NCI-H345 treated with DMSO at 0.1 percent for 48 hours (cell line): ENCODE measurements around the gene SPATA2L.
"Not testable (repeated sequence)": the region's sequence is repeated elsewhere in the genome, so short reads cannot be mapped to it uniquely, and the experiment has no call there.

Experiments used
- DNase-seq: peaks from one replicate; lab custom pipeline; 2025; ENCODE audit not compliant: unreplicated experiment; lab: John Stamatoyannopoulos, UW

Gene SPATA2L

DNA sequence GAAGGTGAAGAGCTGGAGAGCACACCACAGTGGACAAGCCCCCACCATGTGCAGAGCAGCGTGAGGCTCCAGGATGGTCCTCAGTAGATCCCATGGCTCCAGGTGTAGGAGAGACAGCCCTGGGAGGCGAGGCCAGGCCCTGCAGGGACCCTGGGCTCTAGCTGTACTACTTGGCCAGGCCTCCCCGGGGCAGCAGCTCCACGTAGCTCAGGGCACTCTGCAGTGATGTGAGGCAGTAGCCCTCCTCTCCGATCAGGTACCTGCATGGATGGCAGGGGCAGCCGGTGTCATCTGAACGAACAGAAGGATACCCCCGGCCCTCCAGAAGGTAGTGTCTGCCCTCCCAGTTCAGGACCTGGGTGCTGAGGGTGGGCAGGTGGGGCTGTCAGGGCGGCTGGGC is 6.2 kb upstream of the SPATA2L start:
- no peak for DNase-seq

GRCh38 chr16:89706518-89707260 is 5.2 kb upstream of the SPATA2L start:
- DNase-seq: no peak

- no peak for DNase-seq
Measured at GRCh38 chr16:89705006-89705405, 3.5 kb upstream of the SPATA2L start.

DNA sequence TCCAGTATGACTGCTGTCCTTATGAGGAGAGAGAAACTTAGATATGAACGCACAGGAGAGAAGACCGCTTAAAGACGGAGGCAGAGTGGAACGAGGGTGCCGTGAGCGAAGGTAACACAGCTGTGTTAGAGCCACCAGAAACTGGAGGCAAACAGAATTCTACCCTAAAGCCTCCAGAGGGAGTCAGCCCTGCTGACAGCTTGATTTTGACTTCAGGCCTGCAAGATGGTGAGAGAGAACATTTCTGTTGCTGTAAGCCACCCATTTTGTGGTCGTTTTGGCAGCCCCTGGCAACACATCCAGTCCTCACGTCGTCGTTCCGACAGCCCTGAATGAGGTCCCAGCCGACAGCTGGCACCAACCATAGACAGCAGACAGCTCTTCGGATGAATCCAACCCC is 2.8 kb upstream of the SPATA2L start:
- no peak for DNase-seq

DNA sequence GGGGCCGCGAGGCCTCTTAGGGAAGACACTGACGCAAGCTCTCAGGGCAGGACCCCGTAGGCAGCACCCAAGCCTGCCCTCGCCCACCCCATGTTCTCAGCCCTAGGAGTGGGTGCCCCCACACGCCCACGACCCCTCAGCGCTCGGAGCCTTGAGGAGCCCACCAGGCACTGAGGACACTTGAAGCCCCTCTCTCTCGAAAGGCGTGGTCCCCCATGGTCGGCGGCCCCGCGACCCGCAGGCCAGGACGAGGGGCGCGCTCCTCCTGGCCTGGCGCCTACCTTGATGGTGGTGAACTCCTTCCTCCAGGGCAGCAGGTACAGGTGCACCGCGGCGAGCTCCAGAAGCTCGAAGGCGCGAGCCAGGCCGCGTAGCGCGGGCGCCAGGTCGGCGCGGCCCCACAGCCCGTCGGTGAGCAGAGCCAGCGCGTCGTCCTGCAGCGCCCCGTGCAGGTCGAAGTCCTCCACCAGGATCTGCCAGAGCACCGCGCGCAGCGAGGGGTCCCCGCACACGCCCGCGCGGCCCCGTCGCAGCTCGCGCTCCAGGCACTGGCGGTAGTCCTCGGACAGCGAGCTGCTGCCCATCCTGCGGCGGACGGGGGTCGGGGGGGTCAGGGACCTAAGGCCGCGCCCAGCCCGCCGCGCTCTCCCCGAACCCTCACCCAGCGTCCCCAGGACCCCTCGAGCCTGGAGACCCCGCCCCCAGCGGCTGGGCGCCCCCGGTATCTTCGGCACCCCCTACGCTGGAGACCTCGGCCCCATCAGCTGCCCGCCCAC is 668 bp downstream of the SPATA2L start:
- no peak for DNase-seq

DNA sequence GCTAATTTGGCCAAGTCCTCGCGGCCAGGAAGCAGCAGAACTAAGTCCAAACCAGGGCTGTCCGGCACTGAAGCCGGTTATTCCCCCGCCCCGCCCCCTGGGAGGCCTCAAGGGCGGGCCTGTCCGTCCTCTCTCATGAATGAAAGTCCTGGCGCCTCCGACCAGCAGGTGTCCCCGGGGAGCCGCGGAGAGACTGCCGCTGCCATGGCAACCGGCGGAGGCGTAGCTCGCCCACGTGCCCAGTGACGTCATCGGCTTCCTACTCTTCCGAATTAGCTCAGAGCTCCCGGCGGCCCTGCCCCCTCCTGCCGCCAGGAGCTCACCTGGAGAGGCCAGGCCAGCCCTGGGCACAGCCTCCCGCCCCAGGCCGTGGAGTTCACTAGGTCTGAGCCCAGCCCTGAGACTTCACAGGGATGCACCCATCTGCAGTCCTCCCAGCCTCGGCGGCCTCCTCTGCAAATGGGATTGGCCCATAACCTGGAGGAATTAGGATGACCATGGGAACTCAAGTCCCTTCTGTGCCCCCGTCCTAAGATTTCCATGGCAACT is 1.3 kb downstream of the SPATA2L start:
- DNase-seq: peak; percentile 94

GRCh38 chr16:89699629-89700099 is 1.8 kb downstream of the SPATA2L start:
- DNase-seq: not testable (repeated sequence)

DNA sequence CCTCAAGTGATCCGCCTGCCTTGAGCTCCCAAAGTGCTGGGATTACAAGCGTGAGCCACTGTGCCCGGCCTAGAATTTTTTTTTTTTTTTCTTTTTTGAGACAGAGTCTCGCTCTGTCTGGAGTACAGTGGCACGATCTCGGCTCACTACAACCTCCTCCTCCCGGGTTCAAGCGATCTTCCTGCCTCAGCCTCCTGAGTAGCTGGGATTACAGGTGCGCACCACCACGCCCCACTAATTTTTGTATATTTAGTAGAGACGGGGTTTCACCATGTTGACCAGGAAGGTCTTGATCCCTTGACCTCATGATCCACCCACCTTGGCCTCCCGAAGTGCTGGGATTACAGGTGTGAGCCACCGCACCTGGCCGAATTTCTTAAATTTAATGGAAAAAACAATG is 2.8 kb downstream of the SPATA2L start:
- not testable (repeated sequence) for DNase-seq

GRCh38 chr16:89697616-89698331 is 3.7 kb downstream of the SPATA2L start:
- DNase-seq: peak; percentile 28

DNA sequence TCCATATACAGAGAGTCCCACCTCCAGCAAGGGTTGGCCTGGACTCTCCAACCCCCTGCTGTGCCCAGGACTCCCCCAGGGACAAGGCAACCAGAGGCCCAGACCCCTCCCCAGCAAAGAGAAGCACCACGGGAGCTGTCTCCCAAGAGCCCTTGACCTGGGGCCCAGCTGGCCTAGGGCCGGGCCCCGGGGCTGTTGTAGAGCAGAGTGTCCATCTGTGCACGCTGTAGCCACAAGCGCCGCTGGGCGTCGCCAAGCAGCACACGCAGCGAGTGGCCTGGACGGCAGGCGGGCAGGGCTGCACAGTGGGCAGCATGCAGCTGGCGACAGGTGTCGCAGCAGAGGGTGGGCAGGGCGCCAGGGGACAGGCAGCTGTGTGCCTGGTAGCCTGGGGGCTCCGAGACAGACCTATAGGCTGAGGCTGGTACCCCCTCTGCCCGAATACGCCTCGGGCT is 4.3 kb downstream of the SPATA2L start:
- peak; percentile 28 for DNase-seq

DNA sequence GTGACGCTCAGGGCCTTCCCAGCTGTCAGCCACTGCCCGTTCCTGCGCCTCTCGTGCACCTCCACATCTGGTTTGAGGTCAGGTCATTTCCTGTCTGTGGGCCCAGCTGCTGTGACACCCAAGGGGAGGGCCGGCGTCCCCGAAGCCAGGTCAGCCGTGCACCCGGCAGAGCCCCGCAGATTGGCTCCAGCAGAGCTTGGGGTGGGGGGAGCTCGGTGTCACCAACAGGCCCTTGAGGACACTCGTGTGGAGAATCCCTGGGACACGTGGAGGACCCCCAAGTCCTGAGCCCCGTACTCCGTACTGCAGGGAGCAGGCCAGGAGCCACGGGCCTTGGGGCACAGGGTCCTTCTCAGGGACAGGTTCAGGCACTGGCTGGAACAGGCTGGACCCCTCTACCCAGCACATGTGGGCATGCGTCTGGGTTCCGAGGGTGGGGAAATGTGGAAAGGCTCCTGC is 4.8 kb downstream of the SPATA2L start:
- no peak for DNase-seq

GRCh38 chr16:89695875-89696669 is 5.4 kb downstream of the SPATA2L start:
- no peak for DNase-seq

DNA sequence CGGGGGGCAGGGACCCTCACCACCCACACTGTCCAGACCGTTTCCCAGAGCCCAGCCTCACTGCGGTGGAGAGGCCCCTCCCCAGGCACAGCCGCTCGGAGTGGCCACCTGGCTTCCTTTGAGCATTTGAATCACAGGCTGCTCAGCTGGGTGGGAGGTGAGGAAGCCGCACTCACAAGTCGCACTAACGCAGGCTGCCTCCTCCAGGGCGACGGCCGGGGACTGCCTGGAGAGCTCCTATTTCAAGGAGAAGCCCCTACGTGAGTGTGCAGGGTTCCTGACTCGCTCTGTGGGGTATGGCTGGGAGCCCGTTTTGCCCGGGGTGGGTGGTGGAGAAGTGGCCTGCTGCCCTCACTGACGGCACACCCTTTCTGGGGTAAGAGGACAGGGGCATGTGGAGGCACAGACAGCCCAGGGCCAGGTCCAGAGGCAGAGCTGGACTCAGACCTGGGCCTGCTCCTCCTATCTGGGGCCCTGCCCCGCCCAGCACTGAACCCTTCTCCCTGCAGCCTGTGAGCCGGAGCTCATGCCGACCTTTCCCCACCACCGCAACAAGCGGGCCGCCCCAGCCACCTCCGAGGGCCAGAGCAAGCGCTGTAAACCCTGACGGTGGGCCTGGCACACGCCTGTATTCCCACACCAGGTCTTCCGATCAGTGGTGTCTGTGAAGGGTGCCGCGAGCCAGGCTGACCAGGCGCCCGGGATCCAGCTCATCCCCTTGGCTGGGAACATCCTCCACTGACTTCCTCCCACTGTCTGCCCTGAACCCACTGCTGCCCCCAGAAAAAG is 6.2 kb downstream of the SPATA2L start:
- DNase-seq: no peak

- not testable (repeated sequence) for DNase-seq
Measured at GRCh38 chr16:89694784-89695085, 6.8 kb downstream of the SPATA2L start.

GRCh38 chr16:89693931-89694783 is 7.3 kb downstream of the SPATA2L start:
- DNase-seq: no peak

- DNase-seq: no peak
Measured at GRCh38 chr16:89693289-89693731, 8.2 kb downstream of the SPATA2L start.

- no peak for DNase-seq
Measured at GRCh38 chr16:89691986-89692569, 9.4 kb downstream of the SPATA2L start.

GRCh38 chr16:89691231-89691985 is 10.1 kb downstream of the SPATA2L start:
- no peak for DNase-seq
